Thyroid gland (tissue), 4 donors: ENCODE measurements around the gene HRH3. TPM values are rescaled to one million over a fixed set of nuclear protein-coding genes. Genes with fewer than 3 reads are reported as not detected.
A peak's percentile ranks its signal among the peaks of the same experiment; 100 is the strongest.

Experiments
- DNase-seq, 2 donors: peaks; one replicate each; pipeline ENCODE4 v3.0.0-alpha.2; 2019
- H3K27ac ChIP-seq, 3 donors: fragments of 200-600 bp; sonication (generic); 1 replicate in 2 of 3; 2 replicates in 1 of 3; pipeline ENCODE4 v1.5.1; 2016 to 2019; ENCODE audit warnings: mild to moderate bottlenecking in 1 of 3, moderate library complexity in 1 of 3
- H3K27me3 ChIP-seq: fragments of 200-600 bp; sonication (generic); one replicate; pipeline ENCODE4 v1.5.1; 2019
- H3K36me3 ChIP-seq, 2 donors: fragments of 200-600 bp; sonication (generic); one replicate each; pipeline ENCODE4 v1.5.1; 2016 to 2019
- H3K4me1 ChIP-seq, 2 donors: fragments of 200-600 bp; sonication (generic); one replicate each; pipeline ENCODE4 v1.5.1; 2017 to 2019
- H3K4me3 ChIP-seq, 3 donors: fragments of 200-600 bp; sonication (generic); replicated peaks in 1 of 3; 1 replicate in 2 of 3; 2 replicates in 1 of 3; pipeline ENCODE4 v1.5.1; 2016; ENCODE audit warnings: mild to moderate bottlenecking in 1 of 3
- H3K9me3 ChIP-seq: fragments of 200-600 bp; sonication (generic); one replicate; pipeline ENCODE4 v1.5.1; 2017
- CTCF ChIP-seq, 6 experiments: fragments of 200-600 bp in 3 of 6; fragments of 450-650 bp in 3 of 6; sonication (generic) in 3 of 6; IDR thresholded peaks; one replicate each; pipeline ENCODE4 v1.5.1; 2016 to 2019; ENCODE audit warnings: antibody characterized with exemption in 6 of 6, mild to moderate bottlenecking in 2 of 6, inconsistent platforms in 1 of 6, moderate library complexity in 1 of 6
- POLR2A ChIP-seq, 2 donors: fragments of 450-650 bp; IDR thresholded peaks; one replicate each; pipeline ENCODE4 v1.6.1; 2017; ENCODE audit warnings: antibody characterized with exemption in 2 of 2, mild to moderate bottlenecking in 2 of 2, moderate library complexity in 1 of 2
- WGBS, 2 donors: methylation state at CpG; one replicate each; pipeline ENCODE4 v1.1.5; 2017; 5-methylcytosine and 5-hydroxymethylcytosine counted together
- intact Hi-C: fragments of 100-400 bp; cut with DNase I; formaldehyde crosslinking; loops from one replicate; pipeline ENCODE4 v1.15.1; 2023
- total RNA-seq, 4 donors: library from RNA; depleted of rRNA; stranded (reverse); fragments of >200 nt; gene quantifications; one replicate each; pipeline ENCODE4 v1.2.3, GENCODE V29; 2016

The HRH3 gene
- total RNA-seq, 4 donors from 2014 or later: not detected

- peak overlapping the region in 1 of 3 donors; percentile 87 for H3K27ac ChIP-seq
- WGBS, 2 donors: 94 to 97% methylated on average over 2 of the region's 2 CpGs
- H3K4me1 ChIP-seq: peaks cover 7 to 17% of the 10 kb centered on the region in 2 donors
- no peak for DNase-seq
- intact Hi-C loops: no loop called here
- no peak overlapping the region for H3K4me3 ChIP-seq
- H3K36me3 ChIP-seq: peaks cover 6 to 8% of the 10 kb centered on the region in 2 donors
- no peaks in the 10 kb centered on the region for H3K27me3 ChIP-seq
- no peaks in the 10 kb centered on the region for H3K9me3 ChIP-seq
- TF ChIP-seq POLR2A (IDR thresholded peaks at IDR 0.05) (no peak), CTCF (IDR thresholded peaks at IDR 0.05) (no peak)
Measured at GRCh38 chr20:62181808-62182207, 38.3 kb downstream of the HRH3 start.

GRCh38 chr20:62179162-62179504 lies 40.9 kb downstream of the HRH3 start:
- 96 to 99% methylated on average over 14 of the region's 14 CpGs for WGBS, 2 donors
- H3K36me3 ChIP-seq: peaks cover 6 to 14% of the 10 kb centered on the region in 2 donors
- H3K27me3 ChIP-seq: no peaks in the 10 kb centered on the region
- no peak overlapping the region for H3K4me3 ChIP-seq
- no peaks in the 10 kb centered on the region for H3K9me3 ChIP-seq
- peaks cover 7 to 15% of the 10 kb centered on the region in 2 donors for H3K4me1 ChIP-seq
- intact Hi-C loops: no loop called here
- no peak for DNase-seq
- H3K27ac ChIP-seq: no peak overlapping the region
- TF ChIP-seq CTCF (IDR thresholded peaks at IDR 0.05) (no peak), POLR2A (IDR thresholded peaks at IDR 0.05) (no peak)

GRCh38 chr20:62178316-62179161 lies 41.5 kb downstream of the HRH3 start:
- no peak overlapping the region for H3K4me3 ChIP-seq
- peaks cover 6 to 14% of the 10 kb centered on the region in 2 donors for H3K36me3 ChIP-seq
- no peak for DNase-seq
- 95 to 96% methylated on average over 19 of the region's 19 CpGs for WGBS, 2 donors
- H3K27me3 ChIP-seq: no peaks in the 10 kb centered on the region
- H3K9me3 ChIP-seq: no peaks in the 10 kb centered on the region
- intact Hi-C loops: no loop called here
- no peak overlapping the region for H3K27ac ChIP-seq
- TF ChIP-seq POLR2A (IDR thresholded peaks at IDR 0.05) (no peak), CTCF (IDR thresholded peaks at IDR 0.05) (no peak)
- H3K4me1 ChIP-seq: peaks cover 2 to 9% of the 10 kb centered on the region in 2 donors

- Histone ChIP-seq H3K4me1 (peaks cover 0 to 7% of the 10 kb centered on the region in 2 donors), H3K4me3 (no peak overlapping the region), H3K27me3 (no peaks in the 10 kb centered on the region), H3K27ac (no peak overlapping the region), H3K9me3 (no peaks in the 10 kb centered on the region), H3K36me3 (peaks cover 14% of the 10 kb centered on the region in 2 donors)
- intact Hi-C loops: no loop called here
- DNase-seq: no peak
- 92 to 95% methylated on average over 9 of the region's 9 CpGs for WGBS, 2 donors
- TF ChIP-seq POLR2A (IDR thresholded peaks at IDR 0.05) (no peak), CTCF (IDR thresholded peaks at IDR 0.05) (no peak)
Measured at GRCh38 chr20:62177307-62177706, 42.8 kb downstream of the HRH3 start.

GRCh38 chr20:62176866-62177265 lies 43.2 kb downstream of the HRH3 start:
- intact Hi-C loops: no loop called here
- TF ChIP-seq POLR2A (IDR thresholded peaks at IDR 0.05) (no peak), CTCF (IDR thresholded peaks at IDR 0.05) (no peak)
- WGBS, 2 donors: 92% methylated on average over 15 of the region's 15 CpGs

More at GRCh38 chr20:62176866-62177265, 43.2 kb downstream of the HRH3 start:
- Histone ChIP-seq H3K4me1 (peaks cover 0 to 4% of the 10 kb centered on the region in 2 donors), H3K36me3 (peaks cover 14% of the 10 kb centered on the region in 2 donors), H3K27me3 (no peaks in the 10 kb centered on the region), H3K4me3 (no peak overlapping the region), H3K9me3 (no peaks in the 10 kb centered on the region), H3K27ac (no peak overlapping the region)
- DNase-seq: no peak
